ENCODE measurements around the gene MBD6. TPM values are rescaled to one million over a fixed set of nuclear protein-coding genes. Genes with fewer than 3 reads are reported as not detected.

Gene MBD6
- total RNA-seq, 1 experiment from 2014 or later: 78.4 TPM

DNA sequence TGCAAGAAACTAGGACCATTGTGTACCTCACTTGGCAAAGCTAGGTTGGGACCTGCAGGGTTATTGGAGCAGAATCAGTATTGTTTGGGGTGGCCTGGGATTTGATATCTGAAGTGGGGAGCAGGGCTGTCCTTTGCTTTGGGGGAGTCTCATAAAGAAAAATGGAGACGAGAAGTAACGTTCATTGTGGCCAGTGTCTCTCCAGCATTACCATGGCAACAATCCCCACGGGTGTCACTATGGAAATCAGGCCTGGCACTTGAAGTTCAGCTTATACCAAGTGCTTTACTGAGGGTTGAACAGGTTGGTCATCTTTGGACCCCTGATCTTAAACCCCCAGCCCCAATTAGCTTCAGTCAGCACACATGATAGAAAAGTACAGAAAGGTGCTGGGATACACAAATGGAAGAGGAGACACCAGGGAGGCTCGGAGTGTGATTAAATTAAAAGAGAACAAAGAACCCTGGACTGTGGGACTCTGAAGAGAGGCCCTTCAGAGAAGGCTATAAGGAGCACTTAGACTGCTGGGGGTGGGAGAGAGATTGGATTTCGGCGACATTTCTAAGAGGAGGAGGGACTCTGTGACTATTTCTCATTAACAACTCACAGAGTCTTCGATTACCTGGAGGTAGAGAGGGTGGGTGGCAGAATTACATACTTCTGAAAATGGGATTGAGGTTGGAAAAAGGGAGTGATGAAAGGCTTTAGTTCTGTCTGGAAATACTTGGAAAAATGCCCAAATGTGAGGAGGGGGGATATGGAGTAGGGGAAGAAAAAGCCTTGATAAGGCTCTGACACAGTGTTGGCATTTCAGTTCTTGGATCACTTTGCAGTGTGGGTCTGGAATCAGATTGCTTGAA, 30.9 kb downstream of the MBD6 start:
- Histone ChIP-seq H3K79me2 (ENCODE audit: low read depth) (no peaks in the 10 kb centered on the region), H3K4me2 (no peak overlapping the region), H3K27ac (no peak overlapping the region), H3K4me1 (replicated peaks; ENCODE audit: insufficient read depth) (no peaks in the 10 kb centered on the region), H2AFZ (no peak overlapping the region), H3K9me3 (ENCODE audit: insufficient read depth, low read depth) (no peaks in the 10 kb centered on the region), H3K27me3 (ENCODE audit: insufficient read depth, low read depth) (no peaks in the 10 kb centered on the region), H3K36me3 (ENCODE audit: low read depth) (no peaks in the 10 kb centered on the region), H4K20me1 (ENCODE audit: insufficient read depth) (no peaks in the 10 kb centered on the region), H3F3A (ENCODE audit: insufficient read depth, low read depth) (no peaks in the 10 kb centered on the region), H3K4me3 (no peak overlapping the region), H3K9me2 (ENCODE audit: insufficient read depth) (no peaks in the 10 kb centered on the region)
- TF ChIP-seq EZH2 (IDR thresholded peaks at IDR 0.05; ENCODE audit: low read depth): no peak
- TF ChIP-seq, protein P1, sequence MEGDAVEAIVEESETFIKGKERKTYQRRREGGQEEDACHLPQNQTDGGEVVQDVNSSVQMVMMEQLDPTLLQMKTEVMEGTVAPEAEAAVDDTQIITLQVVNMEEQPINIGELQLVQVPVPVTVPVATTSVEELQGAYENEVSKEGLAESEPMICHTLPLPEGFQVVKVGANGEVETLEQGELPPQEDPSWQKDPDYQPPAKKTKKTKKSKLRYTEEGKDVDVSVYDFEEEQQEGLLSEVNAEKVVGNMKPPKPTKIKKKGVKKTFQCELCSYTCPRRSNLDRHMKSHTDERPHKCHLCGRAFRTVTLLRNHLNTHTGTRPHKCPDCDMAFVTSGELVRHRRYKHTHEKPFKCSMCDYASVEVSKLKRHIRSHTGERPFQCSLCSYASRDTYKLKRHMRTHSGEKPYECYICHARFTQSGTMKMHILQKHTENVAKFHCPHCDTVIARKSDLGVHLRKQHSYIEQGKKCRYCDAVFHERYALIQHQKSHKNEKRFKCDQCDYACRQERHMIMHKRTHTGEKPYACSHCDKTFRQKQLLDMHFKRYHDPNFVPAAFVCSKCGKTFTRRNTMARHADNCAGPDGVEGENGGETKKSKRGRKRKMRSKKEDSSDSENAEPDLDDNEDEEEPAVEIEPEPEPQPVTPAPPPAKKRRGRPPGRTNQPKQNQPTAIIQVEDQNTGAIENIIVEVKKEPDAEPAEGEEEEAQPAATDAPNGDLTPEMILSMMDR (conservative IDR thresholded peaks at IDR 0.05): no peak
- intact Hi-C loops (cut with micrococcal nuclease; ENCODE audit: unreplicated experiment): no loop called here
- CTCF ChIA-PET: no interaction called here
- no peak for DNase-seq
- no TSS peak for BruUV-seq (replicated peaks)
- POLR2A ChIA-PET (ENCODE audit: unreplicated experiment): no interaction called here

DNA sequence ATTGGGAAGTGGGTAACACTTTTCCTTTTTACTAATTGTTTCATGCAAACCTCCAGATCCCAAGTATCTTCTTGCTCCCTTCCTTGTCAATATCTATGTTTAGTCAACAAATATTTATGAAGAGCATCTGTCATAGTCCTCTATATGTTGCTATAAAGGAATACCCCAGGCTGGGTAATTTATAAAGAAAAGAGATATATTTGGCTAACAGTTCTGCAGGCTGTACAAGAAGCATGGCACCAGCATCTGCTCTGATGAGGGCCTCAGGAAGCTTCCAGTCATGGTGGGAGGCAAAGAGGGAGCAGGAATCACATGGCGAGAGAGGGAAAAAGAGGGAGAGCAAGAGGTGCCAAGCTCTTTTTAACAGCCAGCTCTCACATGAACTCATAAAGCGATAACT, 31.8 kb downstream of the MBD6 start:
- no peak for TF ChIP-seq EZH2 (IDR thresholded peaks at IDR 0.05; ENCODE audit: low read depth)
- TF ChIP-seq, protein P1 (conservative IDR thresholded peaks at IDR 0.05): no peak
- H3K4me1 ChIP-seq (replicated peaks; ENCODE audit: insufficient read depth): no peaks in the 10 kb centered on the region
- no peak overlapping the region for H3K27ac ChIP-seq
- no peaks in the 10 kb centered on the region for H3K36me3 ChIP-seq (ENCODE audit: low read depth)
- no peaks in the 10 kb centered on the region for H3F3A ChIP-seq (ENCODE audit: insufficient read depth, low read depth)
- no peaks in the 10 kb centered on the region for H3K27me3 ChIP-seq (ENCODE audit: insufficient read depth, low read depth)
- POLR2A ChIA-PET (ENCODE audit: unreplicated experiment): no interaction called here
- no peak overlapping the region for H3K4me2 ChIP-seq
- no peaks in the 10 kb centered on the region for H3K9me3 ChIP-seq (ENCODE audit: insufficient read depth, low read depth)
- H3K4me3 ChIP-seq: no peak overlapping the region
- CTCF ChIA-PET: no interaction called here
- no peaks in the 10 kb centered on the region for H3K9me2 ChIP-seq (ENCODE audit: insufficient read depth)
- H3K79me2 ChIP-seq (ENCODE audit: low read depth): no peaks in the 10 kb centered on the region
- H2AFZ ChIP-seq: no peak overlapping the region
- no peaks in the 10 kb centered on the region for H4K20me1 ChIP-seq (ENCODE audit: insufficient read depth)
- intact Hi-C loops (cut with micrococcal nuclease; ENCODE audit: unreplicated experiment): no loop called here
- no TSS peak for BruUV-seq (replicated peaks)
- DNase-seq: no peak

DNA sequence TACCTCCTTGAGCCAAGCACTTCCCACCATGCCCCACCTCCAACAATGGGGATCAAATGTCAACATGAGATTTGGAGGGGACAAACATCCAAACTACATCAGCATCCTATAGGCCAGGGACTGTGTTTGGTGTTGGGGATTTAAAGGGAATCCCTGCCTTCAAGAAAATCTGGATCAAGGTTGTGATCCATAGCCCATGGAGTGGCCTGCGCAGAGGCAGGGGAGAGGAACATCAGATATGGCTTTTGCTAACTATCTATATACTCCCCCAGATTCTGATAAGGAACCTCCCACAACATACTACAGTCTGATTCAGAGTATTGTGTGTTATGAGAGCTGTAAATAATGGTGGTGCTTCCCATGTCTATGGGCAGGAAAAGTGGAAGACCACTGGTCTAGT, 32.3 kb downstream of the MBD6 start:
- no peaks in the 10 kb centered on the region for H3K27me3 ChIP-seq (ENCODE audit: insufficient read depth, low read depth)
- H4K20me1 ChIP-seq (ENCODE audit: insufficient read depth): no peaks in the 10 kb centered on the region
- no peaks in the 10 kb centered on the region for H3K9me2 ChIP-seq (ENCODE audit: insufficient read depth)
- no peaks in the 10 kb centered on the region for H3K9me3 ChIP-seq (ENCODE audit: insufficient read depth, low read depth)
- H3K4me2 ChIP-seq: no peak overlapping the region
- TF ChIP-seq EZH2 (IDR thresholded peaks at IDR 0.05; ENCODE audit: low read depth): no peak
- TF ChIP-seq, protein P1 (conservative IDR thresholded peaks at IDR 0.05): no peak
- ChIA-PET POLR2A (ENCODE audit: unreplicated experiment) (no interaction called here), CTCF (no interaction called here)
- H3F3A ChIP-seq (ENCODE audit: insufficient read depth, low read depth): no peaks in the 10 kb centered on the region
- H3K4me3 ChIP-seq: no peak overlapping the region
- H3K27ac ChIP-seq: no peak overlapping the region
- intact Hi-C loops (cut with micrococcal nuclease; ENCODE audit: unreplicated experiment): no loop called here
- H3K79me2 ChIP-seq (ENCODE audit: low read depth): no peaks in the 10 kb centered on the region
- no peaks in the 10 kb centered on the region for H3K4me1 ChIP-seq (replicated peaks; ENCODE audit: insufficient read depth)
- no TSS peak for BruUV-seq (replicated peaks)
- H3K36me3 ChIP-seq (ENCODE audit: low read depth): no peaks in the 10 kb centered on the region
- DNase-seq: no peak
- H2AFZ ChIP-seq: no peak overlapping the region
